Esophagus squamous epithelium (tissue), 4 donors: Measurements from ENCODE around the gene FOXL1.

Experiments used
- POLR2A ChIP-seq, 4 donors: fragments of 450-650 bp; IDR thresholded peaks; one replicate each; pipeline ENCODE4 v1.6.1; 2017; ENCODE audit warnings: antibody characterized with exemption in 4 of 4, mild to moderate bottlenecking in 4 of 4, moderate library complexity in 3 of 4
- TF ChIP-seq, protein P1 (sequence below), 6 experiments: fragments of 450-650 bp in 4 of 6; fragments of 200-600 bp in 2 of 6; sonication (generic) in 2 of 6; IDR thresholded peaks; one replicate each; pipeline ENCODE4 v1.5.1; 2016 to 2019; ENCODE audit warnings: antibody characterized with exemption in 6 of 6, mild to moderate bottlenecking in 4 of 6, moderate library complexity in 4 of 6

DNA sequence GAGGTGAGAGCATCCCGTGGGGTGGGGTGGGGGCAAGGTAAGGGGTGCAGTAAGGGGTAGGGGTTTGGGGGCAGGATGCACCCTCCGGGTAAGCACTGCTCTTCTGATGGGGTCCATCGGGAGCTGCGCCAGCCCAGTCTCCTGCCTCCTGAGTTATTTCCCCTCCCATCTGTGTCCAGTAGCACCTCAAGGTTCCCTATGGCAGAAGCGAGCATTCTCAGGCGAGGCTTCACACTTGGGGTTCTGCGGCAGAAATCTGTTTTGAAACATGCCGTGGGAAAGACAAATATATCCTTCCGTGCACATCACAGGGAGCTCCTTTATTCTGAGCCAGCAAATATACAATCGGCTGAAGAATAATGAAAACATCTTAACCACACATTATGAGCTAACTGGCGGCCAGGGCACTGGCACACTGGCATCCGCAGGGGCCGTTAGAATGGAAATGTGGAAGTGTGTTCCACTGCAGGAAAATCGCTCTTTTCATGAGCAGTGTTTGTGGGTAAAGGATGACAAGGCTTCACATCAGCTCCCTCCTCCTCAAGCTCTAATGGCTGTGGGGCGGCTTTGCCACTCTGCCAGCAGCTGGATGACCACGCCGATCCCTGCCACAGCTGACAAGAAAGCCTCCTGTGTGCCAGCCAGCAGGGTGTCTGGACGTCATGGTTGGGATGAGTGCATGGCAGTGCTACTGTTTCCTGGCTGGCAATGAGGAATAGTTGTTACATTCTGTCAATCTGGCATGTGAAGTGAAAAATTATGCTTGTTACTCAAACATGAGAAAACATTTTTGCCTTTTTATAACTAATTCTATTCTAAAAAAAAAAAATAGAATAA is 43.4 kb upstream of the FOXL1 start:
- TF ChIP-seq, protein P1, sequence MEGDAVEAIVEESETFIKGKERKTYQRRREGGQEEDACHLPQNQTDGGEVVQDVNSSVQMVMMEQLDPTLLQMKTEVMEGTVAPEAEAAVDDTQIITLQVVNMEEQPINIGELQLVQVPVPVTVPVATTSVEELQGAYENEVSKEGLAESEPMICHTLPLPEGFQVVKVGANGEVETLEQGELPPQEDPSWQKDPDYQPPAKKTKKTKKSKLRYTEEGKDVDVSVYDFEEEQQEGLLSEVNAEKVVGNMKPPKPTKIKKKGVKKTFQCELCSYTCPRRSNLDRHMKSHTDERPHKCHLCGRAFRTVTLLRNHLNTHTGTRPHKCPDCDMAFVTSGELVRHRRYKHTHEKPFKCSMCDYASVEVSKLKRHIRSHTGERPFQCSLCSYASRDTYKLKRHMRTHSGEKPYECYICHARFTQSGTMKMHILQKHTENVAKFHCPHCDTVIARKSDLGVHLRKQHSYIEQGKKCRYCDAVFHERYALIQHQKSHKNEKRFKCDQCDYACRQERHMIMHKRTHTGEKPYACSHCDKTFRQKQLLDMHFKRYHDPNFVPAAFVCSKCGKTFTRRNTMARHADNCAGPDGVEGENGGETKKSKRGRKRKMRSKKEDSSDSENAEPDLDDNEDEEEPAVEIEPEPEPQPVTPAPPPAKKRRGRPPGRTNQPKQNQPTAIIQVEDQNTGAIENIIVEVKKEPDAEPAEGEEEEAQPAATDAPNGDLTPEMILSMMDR (IDR thresholded peaks at IDR 0.05), result no peak
- no peak for TF ChIP-seq POLR2A (IDR thresholded peaks at IDR 0.05)
